Suprapubic skin (tissue), 3 donors: Measurements from ENCODE around the gene WDR36.

Experiments
- CTCF ChIP-seq, 2 donors: fragments of 200-600 bp in 1 of 2; fragments of 450-650 bp in 1 of 2; sonication (generic) in 1 of 2; IDR thresholded peaks; one replicate each; pipeline ENCODE4 v1.5.1; 2016 to 2019; ENCODE audit warnings: antibody characterized with exemption in 2 of 2, mild to moderate bottlenecking in 1 of 2, moderate library complexity in 1 of 2
- EP300 ChIP-seq: sonication (generic); formaldehyde crosslinking; IDR thresholded peaks from one replicate; pipeline ENCODE4 v1.6.1; 2017; ENCODE audit warnings: antibody characterized with exemption
- POLR2A ChIP-seq, 2 donors: fragments of 450-650 bp; IDR thresholded peaks; one replicate each; pipeline ENCODE4 v1.6.1; 2017; ENCODE audit warnings: antibody characterized with exemption in 2 of 2, mild to moderate bottlenecking in 2 of 2, moderate library complexity in 2 of 2

- TF ChIP-seq CTCF (IDR thresholded peaks at IDR 0.05) (no peak), POLR2A (IDR thresholded peaks at IDR 0.05) (no peak), EP300 (no peak)
Observed at GRCh38 chr5:111131356-111131755, 39.2 kb downstream of the WDR36 start.
